Neural progenitor cell (in vitro differentiated cells): ENCODE data around the gene CLEC18C. TPM values are rescaled to one million over a fixed set of nuclear protein-coding genes. Genes with fewer than 3 reads are reported as not detected.
"Not testable (repeated sequence)": the region's sequence is repeated elsewhere in the genome, so short reads cannot be mapped to it uniquely, and the experiment has no call there.

Source experiments
- DNase-seq: peaks from one replicate; pipeline ENCODE4 v3.0.0-alpha.2; 2016; ENCODE audit warnings: low spot score
- H2AFZ ChIP-seq: fragments of 200-600 bp; sonication (generic); replicated peaks from 2 replicates; pipeline ENCODE4 v1.6.1; 2016; ENCODE audit warnings: antibody characterized with exemption
- H3F3A ChIP-seq: fragments of 200-600 bp; sonication (generic); 2 replicates; pipeline ENCODE4 v1.6.1; 2016; ENCODE audit warnings: antibody characterized with exemption, low read depth
- H3K27ac ChIP-seq: fragments of 200-600 bp; sonication (generic); 2 replicates; pipeline ENCODE4 v1.5.1; 2016; ENCODE audit warnings: mild to moderate bottlenecking
- H3K27me3 ChIP-seq: fragments of 200-600 bp; sonication (generic); 2 replicates; pipeline ENCODE4 v1.6.1; 2016; ENCODE audit warnings: mild to moderate bottlenecking, moderate library complexity
- H3K36me3 ChIP-seq: fragments of 200-600 bp; sonication (generic); 2 replicates; pipeline ENCODE4 v1.5.1; 2016
- H3K4me1 ChIP-seq: fragments of 200-600 bp; sonication (generic); 2 replicates; pipeline ENCODE4 v1.6.1; 2016; ENCODE audit warnings: mixed run types
- H3K4me2 ChIP-seq: fragments of 200-600 bp; sonication (generic); 2 replicates; pipeline ENCODE4 v1.6.1; 2016
- H3K4me3 ChIP-seq: fragments of 200-600 bp; sonication (generic); 2 replicates; pipeline ENCODE4 v1.5.1; 2016
- H3K79me2 ChIP-seq: fragments of 200-600 bp; sonication (generic); 2 replicates; pipeline ENCODE4 v1.6.1; 2016; ENCODE audit warnings: low read depth
- H3K9ac ChIP-seq: fragments of 200-600 bp; sonication (generic); 2 replicates; pipeline ENCODE4 v1.6.1; 2016
- H3K9me3 ChIP-seq: fragments of 200-600 bp; sonication (generic); 2 replicates; pipeline ENCODE4 v1.5.1; 2016; ENCODE audit warnings: low read depth
- H4K20me1 ChIP-seq: fragments of 200-600 bp; sonication (generic); 2 replicates; pipeline ENCODE4 v1.6.1; 2016; ENCODE audit warnings: low read depth
- H3K27ac Mint-ChIP-seq: 3 replicates; pipeline ENCODE4 v1.8.0; 2021; ENCODE audit warnings: mixed read lengths
- H3K27me3 Mint-ChIP-seq: 2 replicates; pipeline ENCODE4 v1.8.0; 2022; ENCODE audit warnings: low read depth, mild to moderate bottlenecking, inconsistent platforms, moderate library complexity, mixed read lengths; ENCODE audit not compliant: insufficient read depth
- H3K36me3 Mint-ChIP-seq: 3 replicates; pipeline ENCODE4 v1.8.0; 2021; ENCODE audit warnings: mixed read lengths
- H3K4me1 Mint-ChIP-seq: 3 replicates; pipeline ENCODE4 v1.8.0; 2021; ENCODE audit warnings: mixed read lengths
- H3K4me3 Mint-ChIP-seq: 3 replicates; pipeline ENCODE4 v1.8.0; 2021; ENCODE audit warnings: mild to moderate bottlenecking, moderate library complexity, mixed read lengths
- H3K9me3 Mint-ChIP-seq: 3 replicates; pipeline ENCODE4 v1.8.0; 2020; ENCODE audit warnings: mixed read lengths
- CTCF ChIP-seq: fragments of 200-600 bp; sonication (generic); IDR thresholded peaks from 2 replicates; pipeline ENCODE4 v1.5.1; 2017; ENCODE audit warnings: antibody characterized with exemption, mild to moderate bottlenecking
- EZH2 ChIP-seq: fragments of 200-600 bp; sonication (generic); IDR thresholded peaks from 2 replicates; pipeline ENCODE4 v1.6.1; 2017; ENCODE audit warnings: antibody characterized with exemption, mild to moderate bottlenecking, moderate library complexity
- EZH2phosphoT487 ChIP-seq: fragments of 200-600 bp; sonication (generic); IDR thresholded peaks from 2 replicates; pipeline ENCODE4 v1.6.1; 2017; ENCODE audit warnings: antibody characterized with exemption
- total RNA-seq: library from RNA; depleted of rRNA; stranded (reverse); fragments of >200 nt; gene quantifications from 2 replicates; pipeline ENCODE4 v1.2.3, GENCODE V29; 2015; ENCODE audit warnings: low replicate concordance

The CLEC18C gene
- total RNA-seq, 1 donor from 2014 or later: 0.51 TPM

DNA sequence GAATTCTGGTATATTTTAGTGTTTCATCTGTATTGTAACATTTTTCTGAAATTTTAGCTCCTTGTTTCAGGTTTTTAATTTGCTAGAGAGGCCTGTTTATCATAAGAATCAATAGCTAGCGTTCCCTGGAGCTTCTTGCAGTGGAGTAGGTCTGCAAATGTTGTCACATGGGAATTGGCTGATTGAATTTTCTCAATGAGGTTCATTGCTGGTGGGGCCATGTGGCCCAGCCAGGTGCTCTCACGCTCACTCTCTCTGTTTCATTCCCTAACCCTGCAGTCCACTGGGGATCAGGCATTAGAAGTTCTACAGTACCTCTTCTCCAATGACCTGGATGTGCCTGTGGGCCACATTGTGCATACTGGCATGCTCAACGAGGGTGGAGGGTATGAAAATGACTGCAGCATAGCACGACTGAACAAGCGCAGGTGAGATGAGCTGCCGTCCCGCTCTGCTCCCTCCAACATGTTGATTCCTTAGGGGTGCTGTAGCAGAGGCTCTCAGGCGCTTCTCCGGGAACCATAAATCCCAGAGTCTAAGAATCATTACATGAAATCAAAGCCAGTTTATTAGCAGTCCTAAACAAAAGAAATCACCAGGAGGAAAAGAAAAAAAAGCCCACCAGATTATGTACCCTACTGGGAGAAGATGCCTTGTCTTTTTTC, 30.2 kb upstream of the CLEC18C start:
- not testable (repeated sequence) for H3K27ac ChIP-seq, H3K4me3 Mint-ChIP-seq, H3K4me3 ChIP-seq, DNase-seq, H3K27me3 Mint-ChIP-seq, H3F3A ChIP-seq, H3K27me3 ChIP-seq, H3K9me3 ChIP-seq, H3K4me2 ChIP-seq, H3K27ac Mint-ChIP-seq, H2AFZ ChIP-seq, H3K4me1 Mint-ChIP-seq, H3K36me3 ChIP-seq, H3K4me1 ChIP-seq, H3K9ac ChIP-seq, H3K9me3 Mint-ChIP-seq, H3K79me2 ChIP-seq, H4K20me1 ChIP-seq
- H3K36me3 Mint-ChIP-seq: peaks cover 17% of the 10 kb centered on the region

DNA sequence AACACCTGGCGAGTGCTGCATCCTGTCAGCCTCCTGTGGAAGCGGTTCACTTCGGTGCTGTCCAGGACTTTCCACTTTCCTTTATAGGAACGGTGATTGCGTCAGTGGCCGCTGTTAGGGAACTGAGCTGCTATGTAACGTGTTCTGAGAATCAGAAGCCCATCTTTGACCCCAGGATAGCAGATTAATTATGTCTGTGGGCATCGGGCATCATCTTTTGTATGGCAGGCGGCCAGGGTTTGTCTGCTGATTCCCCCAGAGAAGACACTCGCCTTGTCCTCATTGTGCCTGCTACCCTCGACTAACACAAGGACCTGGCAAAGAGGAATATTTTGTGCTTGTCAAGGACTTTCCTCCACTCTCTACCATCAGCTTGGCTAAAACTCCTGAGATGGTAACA, 25.7 kb upstream of the CLEC18C start:
- not testable (repeated sequence) for H4K20me1 ChIP-seq, H3K27ac Mint-ChIP-seq, H3F3A ChIP-seq, H3K9ac ChIP-seq, H3K4me3 Mint-ChIP-seq, DNase-seq, H2AFZ ChIP-seq, H3K9me3 Mint-ChIP-seq, H3K36me3 ChIP-seq, H3K9me3 ChIP-seq, H3K4me3 ChIP-seq, H3K4me1 ChIP-seq, H3K27ac ChIP-seq, H3K27me3 ChIP-seq, H3K4me2 ChIP-seq, H3K27me3 Mint-ChIP-seq, H3K4me1 Mint-ChIP-seq, H3K79me2 ChIP-seq
- peaks cover 30% of the 10 kb centered on the region for H3K36me3 Mint-ChIP-seq

GRCh38 chr16:70148453-70148852, 25.1 kb upstream of the CLEC18C start:
- H3K27ac ChIP-seq, H3K9ac ChIP-seq, H3K27me3 ChIP-seq, H3K4me1 ChIP-seq, H3K9me3 Mint-ChIP-seq, H3K79me2 ChIP-seq, H3K36me3 ChIP-seq, H3K4me3 Mint-ChIP-seq, H3K9me3 ChIP-seq, H3F3A ChIP-seq, H3K27ac Mint-ChIP-seq, DNase-seq, H4K20me1 ChIP-seq, H3K4me3 ChIP-seq, H3K4me2 ChIP-seq, H3K4me1 Mint-ChIP-seq, H2AFZ ChIP-seq, H3K27me3 Mint-ChIP-seq: not testable (repeated sequence)
- peaks cover 30% of the 10 kb centered on the region for H3K36me3 Mint-ChIP-seq

GRCh38 chr16:70149296-70149695, 24.3 kb upstream of the CLEC18C start:
- H3K4me2 ChIP-seq, H3K4me3 Mint-ChIP-seq, H3K4me3 ChIP-seq, H4K20me1 ChIP-seq, H3K27ac Mint-ChIP-seq, H3K9me3 ChIP-seq, H3K4me1 Mint-ChIP-seq, H3K9ac ChIP-seq, H3K9me3 Mint-ChIP-seq, H2AFZ ChIP-seq, H3K79me2 ChIP-seq, DNase-seq, H3K27me3 ChIP-seq, H3K36me3 ChIP-seq, H3K4me1 ChIP-seq, H3F3A ChIP-seq, H3K27me3 Mint-ChIP-seq, H3K27ac ChIP-seq: not testable (repeated sequence)
- H3K36me3 Mint-ChIP-seq: peaks cover 30% of the 10 kb centered on the region

DNA sequence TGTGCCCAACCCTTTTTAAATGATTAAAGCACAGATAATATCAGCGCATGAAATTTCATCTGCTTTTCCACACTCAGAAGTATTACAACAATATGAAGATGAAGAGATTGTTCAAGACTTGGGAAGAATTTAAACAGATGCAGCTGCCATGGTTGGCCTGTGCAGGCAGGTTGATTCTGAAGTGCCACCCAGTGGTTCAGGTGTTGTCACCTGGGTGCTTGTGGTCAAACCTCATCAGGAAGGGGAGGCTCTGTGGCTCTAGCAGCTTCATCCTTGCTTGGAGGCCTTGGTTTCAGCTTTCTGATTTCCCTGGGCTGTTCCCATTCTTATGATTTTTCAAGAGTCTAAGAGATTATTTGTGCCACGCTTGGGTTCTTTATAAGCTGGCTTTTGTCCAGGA, 22.2 kb upstream of the CLEC18C start:
- peaks cover 4% of the 10 kb centered on the region for H3K36me3 ChIP-seq
- TF ChIP-seq CTCF (no peak), EZH2 (no peak), EZH2phosphoT487 (no peak)
- no peak overlapping the region for H3K4me3 ChIP-seq
- H3K4me1 Mint-ChIP-seq: no peaks in the 10 kb centered on the region
- no peak for DNase-seq
- H3K79me2 ChIP-seq: no peaks in the 10 kb centered on the region
- no peak overlapping the region for H3K27ac ChIP-seq
- no peak overlapping the region for H2AFZ ChIP-seq
- H3K27ac Mint-ChIP-seq: no peak overlapping the region
- H3K27me3 Mint-ChIP-seq: no peaks in the 10 kb centered on the region
- no peaks in the 10 kb centered on the region for H3K9me3 Mint-ChIP-seq
- no peak overlapping the region for H3K4me2 ChIP-seq
- H3K9me3 ChIP-seq: no peaks in the 10 kb centered on the region
- peaks cover 9% of the 10 kb centered on the region for H4K20me1 ChIP-seq
- H3K4me3 Mint-ChIP-seq: no peak overlapping the region
- H3K9ac ChIP-seq: no peak overlapping the region
- H3F3A ChIP-seq: no peaks in the 10 kb centered on the region
- no peaks in the 10 kb centered on the region for H3K27me3 ChIP-seq
- H3K36me3 Mint-ChIP-seq: peaks cover 36% of the 10 kb centered on the region
- no peaks in the 10 kb centered on the region for H3K4me1 ChIP-seq
